NCI-H774 (cell line): ENCODE data around the gene DEXI.
A peak's percentile ranks its signal among the peaks of the same experiment; 100 is the strongest.
"Not testable (repeated sequence)": the region's sequence is repeated elsewhere in the genome, so short reads cannot be mapped to it uniquely, and the experiment has no call there.

Experiments used
- DNase-seq: peaks from one replicate; lab custom pipeline; 2025; lab: John Stamatoyannopoulos, UW

DEXI gene

GRCh38 chr16:10926867-10927266 lies 15.4 kb downstream of the DEXI start:
- no peak for DNase-seq

GRCh38 chr16:10926094-10926493 lies 16.2 kb downstream of the DEXI start:
- no peak for DNase-seq

- not testable (repeated sequence) for DNase-seq
These were observed 17.0 kb downstream of the DEXI start for GRCh38 chr16:10925285-10925684.

- no peak for DNase-seq
These were observed 18.5 kb downstream of the DEXI start for GRCh38 chr16:10923650-10924214.

GRCh38 chr16:10923146-10923649 lies 19.1 kb downstream of the DEXI start:
- no peak for DNase-seq

- DNase-seq, result no peak
These were observed 19.7 kb downstream of the DEXI start for GRCh38 chr16:10922328-10923145.

GRCh38 chr16:10921536-10922327 lies 20.5 kb downstream of the DEXI start:
- DNase-seq, result no peak

GRCh38 chr16:10920726-10921427 lies 21.4 kb downstream of the DEXI start:
- peak; percentile 32 for DNase-seq

GRCh38 chr16:10919003-10919351 lies 23.3 kb downstream of the DEXI start:
- no peak for DNase-seq

- DNase-seq, result peak; percentile 79
These were observed 23.8 kb downstream of the DEXI start for GRCh38 chr16:10918294-10919002.

GRCh38 chr16:10916534-10916933 lies 25.7 kb downstream of the DEXI start:
- DNase-seq, result no peak

GRCh38 chr16:10911267-10911666 lies 31.0 kb downstream of the DEXI start:
- no peak for DNase-seq

- no peak for DNase-seq
These were observed 34.6 kb downstream of the DEXI start for GRCh38 chr16:10907757-10908045.

GRCh38 chr16:10906914-10907756 lies 35.1 kb downstream of the DEXI start:
- no peak for DNase-seq

- DNase-seq, result no peak
These were observed 35.8 kb downstream of the DEXI start for GRCh38 chr16:10906482-10906881.

- no peak for DNase-seq
These were observed 39.3 kb downstream of the DEXI start for GRCh38 chr16:10902999-10903398.

GRCh38 chr16:10897134-10897533 lies 45.1 kb downstream of the DEXI start:
- no peak for DNase-seq

- DNase-seq, result no peak
These were observed 45.5 kb downstream of the DEXI start for GRCh38 chr16:10896723-10897122.

GRCh38 chr16:10896165-10896564 lies 46.1 kb downstream of the DEXI start:
- no peak for DNase-seq

- DNase-seq, result no peak
These were observed 47.0 kb downstream of the DEXI start for GRCh38 chr16:10895053-10895946.
